Ammon's horn (tissue), 1 donor: ENCODE data around the gene CDC34.

ENCODE experiments used
- DNase-seq: peaks from one replicate; pipeline ENCODE4 v3.0.0-alpha.2; 2016; ENCODE audit warnings: low spot score

The CDC34 gene

DNA sequence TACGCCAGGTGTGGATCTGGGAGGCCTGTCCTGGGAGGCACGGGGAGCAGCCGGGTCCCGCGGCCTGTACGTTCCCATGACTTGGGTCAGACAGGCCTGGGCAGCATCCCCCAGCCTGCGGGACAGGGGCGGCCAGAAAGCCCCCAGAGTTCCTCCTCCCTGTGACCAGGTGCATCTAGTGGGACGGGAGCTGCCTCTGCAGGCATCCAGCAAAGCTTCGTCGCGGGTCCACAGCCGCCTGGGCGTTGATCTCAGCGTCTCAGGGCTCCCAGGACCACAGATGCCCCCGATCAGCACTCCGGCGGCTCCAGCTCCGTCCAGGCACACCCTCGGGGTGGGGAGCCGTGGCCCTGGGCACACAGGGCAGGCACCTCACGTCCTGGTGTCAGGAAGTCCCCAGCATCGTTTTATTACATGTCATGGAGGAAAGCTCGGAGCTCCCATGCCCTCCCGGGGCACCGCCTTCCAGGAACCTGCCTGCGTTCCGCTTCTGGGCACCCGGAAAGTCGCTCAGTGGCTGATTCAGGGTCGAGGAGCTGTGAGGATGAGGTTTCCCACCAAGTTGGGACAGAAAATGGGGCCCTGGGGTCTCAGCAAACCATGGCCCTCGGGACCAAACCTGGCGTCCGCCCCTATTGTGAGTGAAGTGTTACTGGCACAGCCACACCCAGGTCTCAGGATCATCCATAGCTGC, 10.8 kb downstream of the CDC34 start:
- DNase-seq, result no peak

DNA sequence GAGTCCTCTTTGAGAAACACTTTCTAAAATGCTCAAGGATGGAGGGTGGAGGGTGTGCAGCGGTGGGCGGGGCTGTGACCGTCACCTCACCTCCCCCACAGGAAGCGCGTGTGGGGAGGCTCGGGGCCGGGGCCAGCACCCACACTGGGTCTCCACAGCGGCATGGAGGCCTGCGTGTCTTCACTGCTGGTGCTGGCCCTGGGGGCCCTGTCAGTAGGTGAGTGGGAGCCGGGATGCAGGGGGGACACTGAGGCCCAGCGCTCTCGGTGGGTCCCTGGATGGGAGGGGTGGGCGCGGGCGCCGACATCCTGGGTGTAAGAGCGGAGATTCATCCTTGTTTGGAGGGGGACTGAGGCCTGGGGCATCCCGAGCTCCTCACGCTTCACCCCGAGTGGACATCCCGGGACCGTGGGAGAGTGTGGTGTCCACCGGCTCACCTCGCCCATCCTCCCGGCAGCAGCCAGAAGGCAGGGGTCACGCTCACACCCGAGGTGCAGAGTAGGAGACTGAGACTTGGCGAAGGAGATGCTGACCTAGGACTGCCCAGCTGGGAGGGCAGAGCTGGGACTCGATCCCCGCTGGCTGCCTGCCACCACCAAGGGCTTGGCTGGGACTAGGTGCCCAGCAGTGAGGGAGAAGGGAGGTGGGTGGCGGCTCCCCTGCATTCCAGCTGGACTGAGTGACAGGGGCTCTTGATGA, 12.5 kb downstream of the CDC34 start, which contains the start of gene GZMM:
TSS of gene GZMM (plus strand) at position 144 of the 699 bp plus-strand sequence. CDS start at position 163, 19 bp downstream.
- DNase-seq, result no peak

DNA sequence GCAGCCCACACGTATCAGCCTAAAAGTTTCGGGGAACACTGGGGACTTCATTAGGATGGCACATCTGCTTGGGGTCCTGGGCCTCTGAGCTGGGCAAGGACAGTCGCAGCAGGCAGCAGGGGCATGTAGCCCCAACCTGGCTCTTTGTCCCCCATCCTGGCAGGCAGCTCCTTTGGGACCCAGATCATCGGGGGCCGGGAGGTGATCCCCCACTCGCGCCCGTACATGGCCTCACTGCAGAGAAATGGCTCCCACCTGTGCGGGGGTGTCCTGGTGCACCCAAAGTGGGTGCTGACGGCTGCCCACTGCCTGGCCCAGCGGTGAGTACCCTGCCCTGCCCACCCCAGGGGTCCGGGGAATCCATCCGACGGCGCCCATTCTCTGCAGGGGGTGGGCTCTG, 15.6 kb downstream of the CDC34 start:
- no peak for DNase-seq

DNA sequence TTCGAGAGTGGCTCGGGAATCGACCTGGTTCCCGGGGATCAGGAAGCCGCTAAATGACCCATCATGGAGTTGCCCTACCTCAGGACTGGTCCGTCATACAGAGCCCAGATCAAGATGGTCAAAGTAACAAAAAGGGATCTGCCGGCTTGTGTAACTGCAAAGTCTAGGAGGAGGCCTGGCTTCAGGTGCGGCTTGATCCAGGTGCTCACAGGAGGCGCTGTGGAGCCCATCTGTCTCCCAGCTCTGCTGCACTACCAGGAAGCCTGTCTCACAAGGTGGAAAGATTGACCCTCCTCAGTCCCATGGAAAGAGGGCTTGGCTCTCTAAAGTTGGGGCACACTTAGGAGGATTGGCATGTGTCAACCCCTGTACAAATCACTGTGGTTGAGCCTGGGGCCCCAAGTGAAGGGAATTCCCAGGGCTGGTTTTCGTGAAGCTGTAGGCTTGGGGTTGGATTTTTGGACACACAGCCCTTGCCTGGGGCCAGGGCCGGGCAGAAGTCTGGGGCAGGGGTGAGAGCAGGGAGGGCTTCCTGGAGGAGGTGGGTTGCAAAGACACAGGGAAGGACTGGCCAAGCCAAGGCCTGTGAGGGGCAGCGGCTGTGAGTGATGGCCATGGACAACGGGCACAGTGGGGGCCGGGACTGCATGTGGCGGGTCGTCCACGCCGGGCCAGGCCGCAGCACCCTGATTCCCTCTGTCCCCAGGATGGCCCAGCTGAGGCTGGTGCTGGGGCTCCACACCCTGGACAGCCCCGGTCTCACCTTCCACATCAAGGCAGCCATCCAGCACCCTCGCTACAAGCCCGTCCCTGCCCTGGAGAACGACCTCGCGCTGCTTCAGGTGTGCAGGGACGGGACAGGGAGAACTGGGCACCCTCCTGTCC, 16.5 kb downstream of the CDC34 start:
- DNase-seq, result no peak

DNA sequence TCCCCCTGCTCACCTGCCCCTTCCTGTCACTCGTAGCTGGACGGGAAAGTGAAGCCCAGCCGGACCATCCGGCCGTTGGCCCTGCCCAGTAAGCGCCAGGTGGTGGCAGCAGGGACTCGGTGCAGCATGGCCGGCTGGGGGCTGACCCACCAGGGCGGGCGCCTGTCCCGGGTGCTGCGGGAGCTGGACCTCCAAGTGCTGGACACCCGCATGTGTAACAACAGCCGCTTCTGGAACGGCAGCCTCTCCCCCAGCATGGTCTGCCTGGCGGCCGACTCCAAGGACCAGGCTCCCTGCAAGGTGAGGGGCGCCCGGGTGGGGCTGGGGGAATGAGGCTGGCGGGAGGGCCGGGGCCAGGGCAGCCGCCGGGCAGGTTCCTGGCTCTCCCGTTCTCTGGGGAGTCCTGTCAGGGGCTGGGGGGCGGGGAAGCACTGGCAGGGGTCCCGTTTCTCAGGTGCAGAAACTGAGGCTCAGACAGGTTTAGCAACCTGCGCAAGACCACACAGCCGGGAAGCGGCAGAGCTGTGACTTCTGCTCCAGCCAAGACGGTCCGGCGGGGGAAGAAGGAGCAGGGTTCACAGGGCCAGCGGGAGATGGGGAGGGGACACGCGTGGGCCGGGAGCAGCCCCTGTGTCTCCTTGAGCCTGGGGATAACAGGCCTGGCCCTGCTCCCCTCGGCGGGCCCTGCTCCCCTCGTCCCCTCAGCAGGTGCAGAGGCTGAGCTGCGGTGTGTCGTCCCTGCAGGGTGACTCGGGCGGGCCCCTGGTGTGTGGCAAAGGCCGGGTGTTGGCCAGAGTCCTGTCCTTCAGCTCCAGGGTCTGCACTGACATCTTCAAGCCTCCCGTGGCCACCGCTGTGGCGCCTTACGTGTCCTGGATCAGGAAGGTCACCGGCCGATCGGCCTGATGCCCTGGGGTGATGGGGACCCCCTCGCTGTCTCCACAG, 17.6 kb downstream of the CDC34 start:
- no peak for DNase-seq

DNA sequence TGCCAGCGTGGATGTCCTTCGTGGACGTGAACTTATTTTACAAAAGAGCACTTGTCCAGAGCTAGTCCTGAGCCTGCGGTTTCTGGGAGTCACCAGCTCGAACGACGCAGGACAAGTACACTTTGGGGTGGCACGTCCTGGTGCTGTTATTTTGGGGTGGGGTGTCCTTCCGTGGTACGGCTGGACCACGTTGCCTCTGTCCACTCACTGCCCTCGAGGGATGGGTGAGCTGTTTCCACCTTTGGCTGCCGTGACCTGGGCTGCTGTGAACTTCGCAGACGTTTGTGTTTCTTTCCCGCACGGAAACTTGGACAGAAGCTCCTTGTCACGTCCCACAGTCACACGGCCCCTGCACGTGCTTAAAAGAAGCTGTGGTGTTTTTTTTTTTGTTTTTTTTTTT, 23.3 kb downstream of the CDC34 start:
- DNase-seq, result no peak

DNA sequence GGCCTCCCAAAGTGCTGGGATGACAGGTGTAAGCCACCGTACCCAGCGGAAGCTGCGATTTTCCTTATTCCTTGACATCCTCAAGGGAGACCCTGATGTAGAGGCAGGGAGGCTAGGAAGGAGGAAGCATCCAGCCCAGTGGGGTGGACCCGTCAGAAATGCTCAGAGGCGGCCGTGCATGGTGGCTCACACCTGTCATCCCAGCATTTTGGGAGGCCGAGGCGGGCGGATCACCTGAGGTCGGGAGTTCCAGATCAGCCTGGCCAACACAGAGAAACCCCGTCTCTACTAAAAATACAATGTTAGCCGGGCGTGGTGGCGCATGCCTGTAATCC, 23.9 kb downstream of the CDC34 start:
- DNase-seq, result no peak

DNA sequence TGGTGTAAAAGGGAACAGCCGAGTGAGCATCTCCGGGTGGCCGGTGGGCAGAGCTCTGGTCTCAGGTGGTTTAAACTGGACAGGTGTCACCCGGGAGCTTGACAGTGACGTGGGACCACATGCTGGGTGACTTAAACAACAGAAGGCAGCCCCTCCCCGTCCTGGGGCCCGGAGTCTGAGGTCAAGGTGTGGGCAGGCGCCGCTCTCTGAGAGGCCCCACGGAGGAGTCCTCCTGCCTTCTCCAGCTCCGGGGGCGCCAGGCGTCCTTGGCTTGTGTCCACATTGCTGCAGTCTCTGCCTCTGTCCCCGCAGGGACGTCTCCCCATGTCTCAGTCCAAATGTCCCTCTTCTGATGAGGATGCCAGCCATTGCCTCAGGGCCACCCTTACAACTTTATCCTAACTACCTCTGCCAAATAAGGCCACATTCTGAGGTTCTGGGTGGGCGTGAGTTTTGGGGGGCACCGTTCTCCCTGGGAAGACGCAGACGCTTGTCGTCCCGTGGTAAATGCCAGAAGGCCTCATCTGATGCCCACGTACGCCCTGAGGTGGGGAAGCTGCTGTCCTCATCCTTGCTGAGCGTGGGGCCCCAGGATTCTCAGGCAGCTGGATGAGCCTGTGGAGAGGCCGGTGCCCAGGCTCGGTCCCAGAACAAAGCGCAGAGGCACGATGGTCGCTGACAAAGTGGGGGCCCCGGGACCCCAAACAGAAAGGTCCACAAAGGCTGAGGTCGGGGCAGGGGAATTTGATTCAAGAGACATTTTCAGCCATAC, 25.2 kb downstream of the CDC34 start:
- no peak for DNase-seq

DNA sequence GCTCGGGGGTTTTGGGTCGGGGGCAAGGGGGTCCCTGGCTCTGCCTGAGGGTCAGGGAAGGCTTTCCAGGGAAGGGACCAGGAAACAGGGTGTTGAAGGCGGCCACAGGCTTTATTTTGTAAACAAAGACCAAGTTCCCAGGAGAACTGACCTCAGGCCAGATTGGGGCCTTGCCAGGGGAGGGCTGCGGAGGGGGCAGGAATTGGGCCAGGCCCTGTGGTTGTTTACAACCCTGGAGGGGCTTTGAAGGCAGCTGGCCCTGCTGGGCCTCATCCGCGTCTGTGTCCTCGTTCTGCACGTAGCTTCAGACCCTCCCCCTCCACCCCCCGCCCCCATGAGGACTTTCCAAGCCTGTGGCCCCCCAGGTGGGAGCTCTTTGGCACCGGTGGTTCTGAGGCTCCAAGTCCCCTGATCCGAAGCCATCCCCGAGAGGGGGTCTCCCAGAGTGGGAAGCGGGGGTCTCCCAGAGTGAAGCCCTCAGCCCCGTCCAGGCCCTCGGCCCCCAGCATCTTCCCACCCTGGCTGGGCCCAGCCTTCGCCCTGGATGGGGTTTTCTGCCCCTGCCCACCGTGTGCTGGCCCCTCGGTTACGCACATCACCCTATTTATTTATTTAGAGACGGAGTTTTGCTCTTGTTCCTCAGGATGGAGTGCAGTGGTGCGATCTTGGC, 27.3 kb downstream of the CDC34 start:
- no peak for DNase-seq

DNA sequence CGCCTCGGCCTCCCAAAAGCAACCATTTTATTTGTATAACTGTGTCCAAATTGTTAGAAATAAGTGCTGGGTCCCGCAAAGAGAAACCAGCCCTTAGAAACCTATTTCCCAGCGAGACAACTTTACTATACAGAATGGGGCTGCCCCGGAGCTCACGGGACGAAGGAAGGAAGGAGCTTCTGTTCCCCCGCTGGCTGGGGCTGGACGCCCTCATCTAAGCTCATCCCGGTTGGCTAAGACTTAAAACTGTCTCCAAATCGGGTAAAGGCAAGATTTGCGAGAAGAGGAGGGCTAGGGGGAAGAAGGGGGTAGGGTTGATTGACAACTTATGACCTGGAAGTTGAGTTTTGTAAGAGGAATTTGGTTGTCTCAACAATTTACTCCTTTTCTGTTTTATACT, 28.6 kb downstream of the CDC34 start:
- DNase-seq, result no peak

DNA sequence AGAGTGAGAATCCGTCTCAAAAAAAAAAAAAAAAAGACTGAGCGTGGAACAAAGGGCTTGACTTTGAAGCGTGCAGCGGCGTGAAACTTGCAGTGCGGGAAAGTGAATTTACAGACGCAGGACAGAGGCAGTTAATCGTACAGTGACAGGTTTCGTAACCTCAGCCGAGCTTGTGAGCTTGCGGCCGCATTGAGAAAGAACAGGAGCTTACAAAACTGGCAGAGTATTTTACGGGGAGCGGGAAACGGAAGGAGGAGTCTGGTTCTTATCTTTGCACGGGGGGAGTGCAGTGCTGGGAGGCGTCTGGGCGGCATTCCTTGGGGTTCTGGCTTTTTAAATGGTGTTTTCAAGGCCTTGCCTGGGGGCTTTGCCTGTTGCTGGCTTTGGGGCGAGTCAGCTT, 34.8 kb downstream of the CDC34 start:
- DNase-seq, result no peak

DNA sequence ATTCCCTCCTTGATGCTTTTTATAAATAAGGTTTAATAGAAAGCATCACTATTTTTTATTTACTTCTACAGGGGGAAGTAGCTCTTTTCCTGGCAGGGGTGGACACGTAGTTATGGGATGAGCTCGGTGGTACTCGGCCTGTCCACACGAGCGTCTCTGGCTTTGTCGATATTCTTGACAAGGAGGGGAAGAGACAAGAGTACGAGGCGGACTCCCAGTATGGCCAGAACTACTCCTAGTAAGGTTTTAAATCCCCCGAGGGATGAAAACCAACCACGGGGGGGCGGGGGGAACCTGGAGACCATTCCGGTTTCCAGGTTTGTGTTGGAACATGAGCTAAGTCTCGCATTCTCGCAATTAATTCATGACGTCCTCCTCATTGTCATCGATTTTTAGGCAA, 35.3 kb downstream of the CDC34 start:
- no peak for DNase-seq

DNA sequence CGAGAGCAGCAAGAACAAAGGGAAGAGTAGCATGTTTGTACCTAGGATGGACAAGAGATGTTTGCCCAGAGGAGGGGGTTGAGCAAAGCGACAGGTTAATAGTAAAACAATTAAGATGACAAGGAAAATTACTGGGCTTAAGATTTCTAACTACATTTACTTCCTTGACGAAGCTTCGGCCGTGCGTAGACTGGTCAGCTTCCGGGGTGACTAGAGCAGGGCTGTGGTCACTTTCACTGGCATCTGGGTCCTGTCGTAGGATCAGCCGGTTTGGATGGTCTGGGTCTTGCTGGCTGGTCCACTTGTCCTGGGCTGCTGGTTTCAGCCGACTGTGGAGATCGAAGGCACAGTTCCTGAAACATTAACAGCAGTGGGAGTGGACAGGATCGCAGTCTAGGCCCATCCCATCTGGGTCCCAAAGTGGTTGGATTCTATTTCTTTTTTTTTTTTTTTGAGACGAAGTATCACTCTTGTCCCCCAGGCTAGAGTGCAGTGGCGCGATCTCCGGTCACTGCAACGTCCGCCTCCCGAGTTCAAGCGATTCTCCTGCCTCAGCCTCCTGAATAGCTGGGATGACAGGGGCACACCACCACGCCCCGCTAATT, 35.8 kb downstream of the CDC34 start:
- no peak for DNase-seq

DNA sequence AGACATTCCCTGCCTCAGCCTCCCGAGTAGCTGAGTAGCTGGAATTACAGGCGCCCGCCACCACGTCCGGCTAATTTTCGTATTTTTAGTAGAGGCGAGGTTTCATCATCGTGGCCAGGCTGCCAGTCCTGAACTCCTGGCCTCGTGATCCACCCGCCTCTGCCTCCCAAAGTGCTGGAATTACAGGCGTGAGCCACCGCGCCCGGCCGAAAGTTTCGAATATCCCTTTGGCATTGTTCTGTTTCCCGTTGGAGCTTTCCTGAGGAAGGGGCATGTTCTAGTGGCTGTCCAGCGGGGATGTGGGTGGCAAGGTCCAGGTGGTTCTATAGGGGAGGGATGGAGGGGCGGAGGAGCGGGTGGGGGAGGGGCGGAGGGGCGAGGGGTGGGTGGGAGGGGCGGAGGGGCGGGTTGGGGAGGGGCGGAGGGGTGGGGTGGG, 38.7 kb downstream of the CDC34 start:
- DNase-seq, result no peak

DNA sequence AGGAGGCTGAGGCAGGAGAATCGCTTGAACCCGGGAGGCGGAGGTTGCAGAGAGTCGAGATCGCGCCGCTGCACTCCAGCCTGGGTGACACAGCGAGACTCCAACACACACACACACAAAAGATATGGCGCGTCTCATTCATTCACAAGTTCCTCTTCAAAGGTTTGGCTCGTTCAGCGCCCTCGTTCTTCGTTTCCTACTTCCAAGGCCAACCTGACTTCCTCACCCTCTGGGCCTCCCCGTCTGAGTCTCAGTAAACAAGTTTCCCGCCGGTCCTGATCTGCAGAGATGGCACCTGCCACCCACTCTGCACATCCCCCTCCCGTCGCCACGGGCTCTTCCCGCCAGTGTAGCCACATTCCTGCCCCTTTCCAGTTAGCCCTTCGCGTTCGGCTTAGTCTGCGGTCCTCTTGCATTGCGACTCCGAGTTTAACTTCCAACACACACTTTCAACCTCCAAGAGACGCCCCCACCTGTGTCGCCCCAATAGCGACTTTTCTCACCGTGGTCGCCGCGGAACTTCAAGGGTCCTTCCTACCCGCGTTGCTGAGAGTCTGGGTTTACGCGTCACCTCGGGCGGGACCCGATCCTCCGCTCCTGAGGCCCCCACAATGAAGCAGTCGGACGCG, 39.5 kb downstream of the CDC34 start:
- DNase-seq, result no peak

DNA sequence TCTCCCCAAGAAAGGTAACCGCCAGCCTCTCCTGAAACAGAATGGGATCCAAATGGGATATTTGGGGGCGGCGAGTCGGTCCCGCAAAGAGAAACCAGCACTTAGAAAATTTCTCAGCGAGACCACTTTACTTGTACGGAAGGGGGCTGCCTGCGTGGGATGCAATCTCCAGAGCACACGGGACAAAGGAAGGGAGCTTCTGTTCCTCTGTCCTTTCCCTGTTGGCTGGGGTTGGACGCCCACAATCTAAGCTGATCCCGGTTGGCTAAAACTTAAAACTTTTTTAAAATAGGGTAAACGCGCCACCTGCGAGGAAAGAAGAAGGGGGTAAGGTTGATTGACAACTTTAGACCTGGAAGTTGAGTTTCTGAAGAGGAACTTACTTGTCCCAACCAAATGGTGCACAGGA, 40.0 kb downstream of the CDC34 start:
- DNase-seq, result no peak

DNA sequence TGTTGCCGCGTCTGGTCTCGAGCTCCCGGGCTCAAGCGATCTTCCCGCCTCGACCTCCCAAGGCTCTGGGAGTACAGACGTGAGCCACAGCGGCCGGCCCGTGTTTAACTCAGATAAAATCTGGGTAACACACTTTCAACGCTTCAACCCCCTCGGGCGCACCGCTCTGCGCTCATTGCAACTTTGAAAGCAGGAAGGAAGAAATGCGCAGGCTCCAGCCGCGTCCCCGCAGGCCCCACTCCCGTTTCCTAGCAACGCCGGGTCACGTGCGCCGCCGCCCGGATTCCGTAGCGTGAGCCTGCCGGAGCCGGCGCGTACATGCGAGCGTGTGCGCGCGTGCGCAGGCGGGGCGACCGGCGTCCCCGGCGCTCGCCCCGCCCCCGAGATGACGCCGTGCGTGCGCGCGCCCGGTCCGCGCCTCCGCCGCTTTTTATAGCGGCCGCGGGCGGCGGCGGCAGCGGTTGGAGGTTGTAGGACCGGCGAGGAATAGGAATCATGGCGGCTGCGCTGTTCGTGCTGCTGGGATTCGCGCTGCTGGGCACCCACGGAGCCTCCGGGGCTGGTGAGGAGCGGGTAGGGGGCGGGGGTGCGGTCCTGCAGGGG, 40.7 kb downstream of the CDC34 start, which contains the start of gene BSG:
TSS of gene BSG (plus strand) at position 457 of the 603 bp plus-strand sequence. CDS start at position 496, 39 bp downstream.
- DNase-seq, result peak; percentile 98

DNA sequence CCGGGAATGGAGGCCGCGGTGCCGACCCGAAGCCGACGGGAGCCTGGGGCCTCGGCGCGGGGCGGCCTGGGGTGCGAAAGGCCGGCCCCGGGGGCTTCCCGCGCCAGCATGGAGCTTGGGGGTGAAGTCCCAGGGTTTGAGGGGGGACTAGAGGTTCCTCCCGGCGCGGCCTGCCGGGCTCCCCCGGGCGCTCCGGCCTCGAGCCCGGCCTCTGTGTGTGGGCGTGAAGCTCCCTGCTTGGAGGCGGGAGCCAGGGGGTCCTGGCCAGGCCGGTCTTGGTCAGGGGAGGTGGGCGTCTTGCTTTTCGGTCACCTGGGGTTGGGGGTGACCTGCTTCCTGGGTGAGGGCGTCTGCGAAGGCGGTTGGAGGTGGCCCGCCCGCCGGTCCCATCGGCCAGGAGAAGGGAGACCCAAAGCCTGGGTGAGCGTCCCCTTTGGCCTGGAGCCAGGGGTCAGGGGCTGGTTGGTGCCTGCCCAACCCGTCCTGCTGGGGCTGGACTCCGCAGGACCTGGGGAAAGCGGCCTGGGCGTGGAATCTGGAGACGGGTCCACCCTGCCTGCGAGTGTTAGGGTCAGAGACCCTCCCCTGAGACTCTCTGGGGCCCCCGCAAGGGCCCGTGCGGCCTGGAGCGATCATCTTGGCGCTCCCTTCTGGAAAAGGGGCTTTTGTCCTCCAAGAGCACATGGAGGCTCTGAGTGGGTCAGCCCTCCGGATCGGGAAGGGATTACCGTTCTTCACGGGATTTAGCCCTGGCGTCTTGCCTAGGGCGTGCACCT, 41.4 kb downstream of the CDC34 start:
- DNase-seq, result no peak
